Trophoblast cell (in vitro differentiated cells and primary cell): ENCODE measurements around the gene PTPRT.

ENCODE experiments used
- DNase-seq, 2 donors: peaks; one replicate each; pipeline ENCODE4 v3.0.0-alpha.2; 2016
- H2AFZ ChIP-seq: 2 replicates; pipeline ENCODE4 v1.6.1; 2013; ENCODE audit warnings: low read length, moderate library complexity, mild to moderate bottlenecking; ENCODE audit not compliant: insufficient read depth, poor library complexity
- H2AK5ac ChIP-seq: 2 replicates; pipeline ENCODE4 v1.6.1; 2013; ENCODE audit warnings: mild to moderate bottlenecking, low read length
- H2BK120ac ChIP-seq: 2 replicates; pipeline ENCODE4 v1.6.1; 2013; ENCODE audit warnings: low read length, mild to moderate bottlenecking, moderate library complexity; ENCODE audit not compliant: insufficient read depth, poor library complexity
- H2BK12ac ChIP-seq: 2 replicates; pipeline ENCODE4 v1.6.1; 2013; ENCODE audit warnings: mild to moderate bottlenecking, low read length, moderate library complexity
- H2BK5ac ChIP-seq: 2 replicates; pipeline ENCODE4 v1.6.1; 2013; ENCODE audit warnings: low read length, low read depth, moderate library complexity, mild to moderate bottlenecking; ENCODE audit not compliant: poor library complexity
- H3K14ac ChIP-seq: 2 replicates; pipeline ENCODE4 v1.6.1; 2013; ENCODE audit warnings: mild to moderate bottlenecking, low read length
- H3K18ac ChIP-seq: 2 replicates; pipeline ENCODE4 v1.6.1; 2013; ENCODE audit warnings: mild to moderate bottlenecking, low read length
- H3K23ac ChIP-seq: 2 replicates; pipeline ENCODE4 v1.6.1; 2013; ENCODE audit warnings: low read length
- H3K27ac ChIP-seq: 2 replicates; pipeline ENCODE4 v1.5.1; 2013; ENCODE audit warnings: low read depth, mild to moderate bottlenecking, inconsistent platforms, low read length, moderate library complexity
- H3K27me3 ChIP-seq: 2 replicates; pipeline ENCODE4 v1.6.1; 2013; ENCODE audit warnings: inconsistent platforms, mild to moderate bottlenecking, low read length, moderate library complexity; ENCODE audit not compliant: insufficient read depth
- H3K36me3 ChIP-seq, 2 experiments: 1 replicate in 1 of 2; 2 replicates in 1 of 2; pipeline ENCODE4 v1.6.1; 2013; ENCODE audit warnings: low read length in 2 of 2, mild to moderate bottlenecking in 2 of 2, moderate library complexity in 1 of 2; ENCODE audit not compliant: insufficient read depth in 2 of 2, control insufficient read depth in 1 of 2
- H3K4ac ChIP-seq: 2 replicates; pipeline ENCODE4 v1.6.1; 2013; ENCODE audit warnings: low read depth, mild to moderate bottlenecking, low read length, moderate library complexity
- H3K4me1 ChIP-seq, 2 experiments: 1 replicate in 1 of 2; 2 replicates in 1 of 2; pipeline ENCODE4 v1.6.1; 2013; ENCODE audit warnings: low read length in 2 of 2, mild to moderate bottlenecking in 2 of 2, moderate library complexity in 1 of 2; ENCODE audit not compliant: insufficient read depth in 2 of 2, control insufficient read depth in 1 of 2
- H3K4me2 ChIP-seq: 2 replicates; pipeline ENCODE4 v1.6.1; 2013; ENCODE audit warnings: inconsistent platforms, mild to moderate bottlenecking, low read length, moderate library complexity
- H3K4me3 ChIP-seq: 2 replicates; pipeline ENCODE4 v1.5.1; 2013; ENCODE audit warnings: mild to moderate bottlenecking, low read depth, low read length, inconsistent platforms
- H3K79me1 ChIP-seq: one replicate; pipeline ENCODE4 v1.6.1; 2013; ENCODE audit warnings: low read length
- H3K79me2 ChIP-seq: 2 replicates; pipeline ENCODE4 v1.6.1; 2013; ENCODE audit warnings: low read length, mild to moderate bottlenecking; ENCODE audit not compliant: control insufficient read depth, insufficient read depth, poor library complexity
- H3K9ac ChIP-seq: 2 replicates; pipeline ENCODE4 v1.6.1; 2013; ENCODE audit warnings: mild to moderate bottlenecking, low read length
- H3K9me3 ChIP-seq: 2 replicates; pipeline ENCODE4 v1.6.1; 2013; ENCODE audit warnings: low read depth, mild to moderate bottlenecking, control low read depth, inconsistent platforms, low read length; ENCODE audit not compliant: insufficient read depth
- H4K12ac ChIP-seq: 2 replicates; pipeline ENCODE4 v1.6.1; 2013; ENCODE audit warnings: low read depth, mild to moderate bottlenecking, low read length, moderate library complexity
- H4K8ac ChIP-seq: 2 replicates; pipeline ENCODE4 v1.6.1; 2013; ENCODE audit warnings: low read depth, mild to moderate bottlenecking, low read length, moderate library complexity
- H4K91ac ChIP-seq: one replicate; pipeline ENCODE4 v1.6.1; 2013; ENCODE audit warnings: low read depth, mild to moderate bottlenecking, low read length, moderate library complexity
- WGBS: extraction: QIAGEN DNeasy Blood & Tissue Kit; methylation state at CpG from one replicate; pipeline ENCODE4 v1.1.7; 2013; ENCODE audit warnings: missing lambda C conversion rate; ENCODE audit not compliant: insufficient read length, insufficient coverage; ENCODE audit errors: extremely low coverage; 5-methylcytosine and 5-hydroxymethylcytosine counted together

Gene PTPRT

GRCh38 chr20:42138729-42139128, 1051.0 kb downstream of the PTPRT start:
- no peak overlapping the region for H3K9ac ChIP-seq
- no peak overlapping the region for H3K18ac ChIP-seq
- no peak overlapping the region for H4K12ac ChIP-seq
- peaks cover 1% of the 10 kb centered on the region for H3K9me3 ChIP-seq
- H2AK5ac ChIP-seq: no peak overlapping the region
- WGBS: no CpG with 5 or more reads among the region's 4 CpGs
- no peak overlapping the region for H3K4me2 ChIP-seq
- no peaks in the 10 kb centered on the region for H3K79me1 ChIP-seq
- no peak overlapping the region for H2BK5ac ChIP-seq
- no peaks in the 10 kb centered on the region for H3K4me1 ChIP-seq
- H2BK12ac ChIP-seq: no peak overlapping the region
- no peak overlapping the region for H3K23ac ChIP-seq
- no peak for DNase-seq
- H3K4ac ChIP-seq: no peak overlapping the region
- H3K4me3 ChIP-seq: no peak overlapping the region
- H3K79me2 ChIP-seq: no peaks in the 10 kb centered on the region
- H3K14ac ChIP-seq: no peak overlapping the region
- no peak overlapping the region for H4K91ac ChIP-seq
- H2AFZ ChIP-seq: no peak overlapping the region
- no peaks in the 10 kb centered on the region for H3K36me3 ChIP-seq
- H4K8ac ChIP-seq: no peak overlapping the region
- H2BK120ac ChIP-seq: no peak overlapping the region
- H3K27ac ChIP-seq: no peak overlapping the region
- no peaks in the 10 kb centered on the region for H3K27me3 ChIP-seq

DNA sequence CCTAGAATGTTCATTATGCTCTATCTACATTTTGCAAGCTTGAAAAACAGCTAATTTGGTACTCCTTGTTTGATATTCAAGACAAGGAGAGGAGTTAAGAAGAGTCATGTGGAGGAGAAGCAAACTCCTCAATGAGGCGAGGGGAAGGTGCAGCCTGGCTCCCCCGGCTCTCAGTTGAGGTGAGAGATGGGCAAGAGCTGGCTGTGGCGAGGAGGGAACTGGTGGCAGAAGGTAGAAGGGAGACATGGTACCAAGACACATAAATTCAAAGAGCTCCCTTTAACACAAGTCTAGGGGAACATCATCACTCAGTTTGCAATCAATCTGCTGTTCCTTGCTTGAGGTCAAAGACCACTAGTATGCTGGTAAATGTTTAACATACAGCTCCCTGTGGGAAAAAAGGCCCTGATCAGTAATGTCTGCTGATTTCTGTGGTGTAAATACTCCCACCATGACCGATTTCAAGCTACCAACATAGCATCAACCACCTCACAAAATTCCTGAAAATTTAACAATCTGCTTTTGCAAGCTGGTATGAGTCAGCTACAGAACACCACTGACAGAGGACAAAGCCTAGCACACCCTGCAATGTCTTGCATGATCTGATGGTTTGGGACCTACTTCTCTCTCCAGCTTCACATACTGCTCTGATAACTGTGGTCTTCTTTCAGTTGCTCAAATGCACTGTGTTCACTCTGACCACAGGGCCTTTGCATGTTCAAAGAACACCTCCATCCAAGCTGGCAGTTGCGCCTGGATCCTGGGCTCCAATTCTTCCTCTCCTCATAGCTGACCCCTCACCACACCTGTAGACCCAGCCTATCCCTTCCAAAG, 1055.2 kb downstream of the PTPRT start:
- no peak overlapping the region for H3K9ac ChIP-seq
- H3K18ac ChIP-seq: no peak overlapping the region
- H2AK5ac ChIP-seq: no peak overlapping the region
- H3K79me2 ChIP-seq: no peaks in the 10 kb centered on the region
- no peak overlapping the region for H2BK120ac ChIP-seq
- no peak overlapping the region for H3K27ac ChIP-seq
- no peak overlapping the region for H3K4ac ChIP-seq
- no peak overlapping the region for H3K4me3 ChIP-seq
- H3K36me3 ChIP-seq: no peaks in the 10 kb centered on the region
- no peaks in the 10 kb centered on the region for H3K79me1 ChIP-seq
- H3K27me3 ChIP-seq: no peaks in the 10 kb centered on the region
- peaks cover 2% of the 10 kb centered on the region for H3K9me3 ChIP-seq
- DNase-seq: no peak
- H3K4me2 ChIP-seq: no peak overlapping the region
- no peak overlapping the region for H3K14ac ChIP-seq
- no peak overlapping the region for H2BK5ac ChIP-seq
- WGBS: no CpG with 5 or more reads among the region's 5 CpGs
- H3K4me1 ChIP-seq: no peaks in the 10 kb centered on the region
- no peak overlapping the region for H2BK12ac ChIP-seq
- no peak overlapping the region for H4K91ac ChIP-seq
- H3K23ac ChIP-seq: no peak overlapping the region
- H4K8ac ChIP-seq: no peak overlapping the region
- H2AFZ ChIP-seq: no peak overlapping the region
- H4K12ac ChIP-seq: no peak overlapping the region

GRCh38 chr20:42130810-42131596, 1058.7 kb downstream of the PTPRT start:
- H3K4me1 ChIP-seq: no peaks in the 10 kb centered on the region
- 100% methylated on average over 1 of the region's 5 CpGs for WGBS

GRCh38 chr20:42125426-42125825, 1064.3 kb downstream of the PTPRT start:
- H2BK5ac ChIP-seq: no peak overlapping the region
- H3K27ac ChIP-seq: no peak overlapping the region
- no peak overlapping the region for H3K4ac ChIP-seq
- no peak for DNase-seq
- H2AK5ac ChIP-seq: no peak overlapping the region
- H3K27me3 ChIP-seq: no peaks in the 10 kb centered on the region
- H3K79me2 ChIP-seq: no peaks in the 10 kb centered on the region
- no peak overlapping the region for H3K23ac ChIP-seq
- H3K4me3 ChIP-seq: no peak overlapping the region
- WGBS: no CpG with 5 or more reads among the region's 2 CpGs
- H2BK12ac ChIP-seq: no peak overlapping the region
- no peak overlapping the region for H3K4me2 ChIP-seq
- no peak overlapping the region for H4K12ac ChIP-seq
- no peak overlapping the region for H3K9ac ChIP-seq
- H4K8ac ChIP-seq: no peak overlapping the region
- no peak overlapping the region for H4K91ac ChIP-seq
- H2AFZ ChIP-seq: no peak overlapping the region
- no peaks in the 10 kb centered on the region for H3K4me1 ChIP-seq
- peaks cover 2% of the 10 kb centered on the region for H3K9me3 ChIP-seq
- no peak overlapping the region for H3K18ac ChIP-seq
- no peaks in the 10 kb centered on the region for H3K79me1 ChIP-seq
- H2BK120ac ChIP-seq: no peak overlapping the region
- H3K14ac ChIP-seq: no peak overlapping the region
- H3K36me3 ChIP-seq: no peaks in the 10 kb centered on the region

More at GRCh38 chr20:42130810-42131596, 1058.7 kb downstream of the PTPRT start:
- no peaks in the 10 kb centered on the region for H3K36me3 ChIP-seq
- no peak overlapping the region for H4K12ac ChIP-seq
- H3K9me3 ChIP-seq: peaks cover 2% of the 10 kb centered on the region
- H3K23ac ChIP-seq: no peak overlapping the region
- H2AK5ac ChIP-seq: no peak overlapping the region
- no peak overlapping the region for H3K27ac ChIP-seq
- no peak overlapping the region for H3K4me2 ChIP-seq
- no peak overlapping the region for H2BK12ac ChIP-seq
- H3K14ac ChIP-seq: no peak overlapping the region
- no peak overlapping the region for H3K9ac ChIP-seq
- H3K79me2 ChIP-seq: no peaks in the 10 kb centered on the region
- no peaks in the 10 kb centered on the region for H3K79me1 ChIP-seq
- H3K18ac ChIP-seq: no peak overlapping the region
- no peak overlapping the region for H2BK120ac ChIP-seq
- no peak overlapping the region for H4K8ac ChIP-seq
- H4K91ac ChIP-seq: no peak overlapping the region
- H2BK5ac ChIP-seq: no peak overlapping the region
- H3K4me3 ChIP-seq: no peak overlapping the region
- H3K4ac ChIP-seq: no peak overlapping the region
- no peaks in the 10 kb centered on the region for H3K27me3 ChIP-seq
- no peak for DNase-seq
- H2AFZ ChIP-seq: no peak overlapping the region
